HG03520 (cell line): ENCODE measurements around the gene DPYSL4.
"Not testable (repeated sequence)": the region's sequence is repeated elsewhere in the genome, so short reads cannot be mapped to it uniquely, and the experiment has no call there.

Experiments
- ATAC-seq: cut with Tn5 transposase; IDR thresholded peaks from one replicate; pipeline ENCODE4 v1.9.1; 2021; ENCODE audit warnings: mild to moderate bottlenecking, moderate library complexity; ENCODE audit not compliant: unreplicated experiment

Gene DPYSL4

DNA sequence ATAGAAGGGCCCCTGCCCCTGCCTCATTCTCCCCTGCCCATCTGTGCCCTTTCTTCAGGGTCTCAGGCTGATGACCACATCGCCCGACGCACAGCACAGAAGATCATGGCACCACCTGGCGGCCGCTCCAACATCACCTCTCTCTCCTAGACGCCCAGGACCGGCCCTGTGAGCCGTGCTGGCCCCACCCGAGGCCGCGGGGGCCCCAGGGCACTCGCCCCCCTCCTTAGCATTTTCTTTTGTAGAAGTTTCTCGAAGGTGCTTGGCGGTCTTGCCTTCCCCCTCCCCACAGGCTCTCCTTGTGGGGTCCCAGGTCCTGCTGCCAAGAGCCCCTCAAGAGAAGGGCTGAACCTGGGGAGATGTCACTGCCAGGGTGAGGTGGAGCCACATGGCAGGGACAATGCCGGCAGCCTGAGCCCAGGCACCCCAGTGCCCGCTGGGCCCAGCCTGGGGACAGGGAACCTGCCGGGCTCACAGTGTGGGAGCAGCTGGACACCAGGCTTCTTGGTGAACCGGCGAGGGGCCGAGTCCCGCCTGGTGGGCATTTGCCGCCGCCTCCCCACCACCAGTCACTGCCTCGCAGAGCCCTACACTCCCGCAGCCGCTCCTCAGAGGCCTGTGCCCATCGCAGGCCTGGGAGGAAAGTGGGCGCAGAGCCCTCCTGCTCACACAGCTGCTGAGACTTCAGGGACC is 18.2 kb downstream of the DPYSL4 start:
- no peak for ATAC-seq

DNA sequence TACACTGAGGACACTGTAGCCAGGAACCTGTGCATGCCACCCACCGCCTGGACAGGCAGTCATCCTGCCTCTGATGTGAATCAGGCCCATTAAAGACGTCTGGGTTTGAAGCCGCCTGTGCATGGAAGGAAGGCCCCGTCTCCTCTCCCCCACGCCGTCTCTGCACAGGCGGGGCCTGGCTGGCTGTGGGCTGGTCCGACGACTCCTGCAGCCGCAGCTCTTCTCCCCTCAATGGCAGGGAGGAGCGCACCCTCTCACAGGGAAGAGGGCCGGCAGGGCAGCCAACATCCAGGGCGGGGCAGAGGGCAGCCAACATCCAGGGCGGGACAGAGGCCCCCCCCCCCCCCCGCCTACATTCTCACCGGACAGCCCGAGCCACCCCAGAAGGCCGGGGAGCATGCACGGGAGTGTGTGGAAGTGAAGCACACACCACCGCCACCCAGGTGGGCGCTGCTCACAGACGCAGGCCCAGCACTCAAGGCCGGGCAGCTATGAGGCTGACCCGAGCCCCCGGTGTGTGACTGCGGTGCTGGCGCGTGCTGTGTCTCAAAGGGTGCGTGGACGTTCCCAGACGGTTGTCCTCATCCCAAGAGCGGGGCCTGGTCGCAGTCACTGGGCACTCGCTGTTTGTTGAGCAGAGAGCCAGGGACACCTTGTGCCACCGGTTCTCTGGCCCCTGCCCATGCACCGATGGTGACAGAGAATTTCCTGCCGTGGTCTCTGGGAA is 19.1 kb downstream of the DPYSL4 start:
- no peak for ATAC-seq

DNA sequence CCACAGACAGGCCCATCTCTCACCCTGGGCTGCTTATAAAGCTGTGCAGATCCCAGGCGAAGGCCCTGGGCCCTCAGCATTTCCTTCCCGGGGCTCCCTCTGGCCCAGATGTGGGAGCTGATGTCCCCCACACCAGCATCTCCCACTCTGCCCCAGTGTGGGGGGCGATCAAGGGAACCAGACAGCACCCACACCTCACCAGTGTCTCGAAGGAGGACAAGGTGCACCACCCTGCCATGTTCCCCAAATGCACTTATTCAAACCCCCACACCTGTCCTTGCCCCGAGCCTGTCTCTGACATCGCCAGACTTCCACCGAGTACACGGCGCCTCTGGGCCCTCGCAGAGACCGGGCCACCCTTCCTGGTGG is 19.6 kb downstream of the DPYSL4 start:
- ATAC-seq = no peak

DNA sequence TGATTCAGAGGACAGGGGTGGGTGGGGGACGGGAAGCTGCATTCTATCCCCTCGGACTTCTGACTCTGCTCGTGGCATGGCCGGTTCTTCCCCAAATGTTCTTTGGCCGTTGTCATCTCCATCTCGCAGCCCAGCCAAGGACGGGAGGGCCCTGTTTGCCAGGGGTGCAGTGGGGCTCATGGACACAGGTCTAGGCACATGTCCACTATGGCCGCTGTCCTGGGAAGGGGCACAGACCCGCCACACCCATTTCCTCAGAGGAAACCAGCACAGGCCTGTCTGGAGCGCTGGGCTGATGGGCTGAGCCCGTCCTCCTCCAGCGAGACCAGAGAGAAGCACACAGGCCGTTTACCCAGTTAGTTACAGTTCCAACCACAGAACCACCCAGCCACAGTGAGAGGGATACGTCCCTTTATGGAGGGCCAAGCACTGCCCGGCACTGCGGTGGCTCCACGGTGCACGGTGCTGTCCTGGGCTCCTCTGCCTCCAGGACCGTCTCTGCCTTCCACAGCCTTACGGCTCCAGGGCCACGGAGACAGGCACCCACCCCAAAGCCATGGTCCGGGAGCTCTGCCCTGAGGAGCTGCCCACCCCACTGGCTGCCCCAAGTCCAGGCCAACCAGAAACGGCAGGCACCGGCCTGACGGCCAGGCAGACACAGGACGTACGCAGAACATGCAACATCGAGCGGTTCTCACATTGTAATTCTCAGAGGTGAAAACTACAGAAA is 20.2 kb downstream of the DPYSL4 start:
- no peak for ATAC-seq

DNA sequence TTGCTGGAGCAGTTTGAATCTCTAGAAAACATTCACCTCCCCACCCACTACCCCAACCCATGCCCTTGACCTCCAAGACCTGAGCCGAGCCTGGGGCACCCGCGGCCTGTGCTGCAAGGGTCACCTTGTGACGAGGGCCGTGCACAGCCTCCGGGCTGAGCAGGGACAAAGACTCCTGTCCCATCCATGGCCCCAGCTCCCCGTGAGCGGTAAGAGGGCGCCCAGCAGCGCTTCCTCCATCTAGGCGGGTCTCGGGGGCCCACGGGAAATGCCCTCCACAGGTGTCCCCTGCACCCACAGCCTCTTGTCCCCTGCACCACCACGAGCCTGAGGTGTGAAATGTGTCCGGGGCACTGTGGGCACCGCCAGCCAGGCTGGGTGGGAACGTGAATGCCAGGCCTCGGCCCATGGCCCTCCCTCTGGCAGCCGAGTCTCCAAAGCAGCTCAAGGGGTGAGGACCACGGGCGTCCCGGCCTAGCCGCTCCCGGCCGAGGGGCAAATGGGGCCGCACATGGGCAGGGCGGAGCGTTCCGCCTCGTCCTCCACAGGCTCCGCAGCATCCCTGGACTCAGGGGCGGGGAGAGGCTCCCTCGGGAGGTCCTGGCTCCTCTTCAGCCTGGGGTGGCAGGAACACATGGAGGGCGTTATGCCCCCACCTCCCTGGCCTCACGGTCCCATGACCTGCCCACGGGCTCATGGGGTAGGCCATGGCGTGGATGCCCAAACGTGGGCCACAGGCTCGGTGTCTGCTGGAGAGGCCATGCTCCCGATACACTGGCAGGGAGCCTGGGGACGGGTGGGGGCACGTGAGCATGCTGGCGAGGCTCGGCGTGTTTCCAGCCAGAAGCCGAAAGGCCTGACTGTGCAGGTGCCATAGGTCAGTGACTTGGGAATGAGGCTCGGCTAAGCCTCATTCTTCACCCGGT is 21.1 kb downstream of the DPYSL4 start:
- no peak for ATAC-seq

DNA sequence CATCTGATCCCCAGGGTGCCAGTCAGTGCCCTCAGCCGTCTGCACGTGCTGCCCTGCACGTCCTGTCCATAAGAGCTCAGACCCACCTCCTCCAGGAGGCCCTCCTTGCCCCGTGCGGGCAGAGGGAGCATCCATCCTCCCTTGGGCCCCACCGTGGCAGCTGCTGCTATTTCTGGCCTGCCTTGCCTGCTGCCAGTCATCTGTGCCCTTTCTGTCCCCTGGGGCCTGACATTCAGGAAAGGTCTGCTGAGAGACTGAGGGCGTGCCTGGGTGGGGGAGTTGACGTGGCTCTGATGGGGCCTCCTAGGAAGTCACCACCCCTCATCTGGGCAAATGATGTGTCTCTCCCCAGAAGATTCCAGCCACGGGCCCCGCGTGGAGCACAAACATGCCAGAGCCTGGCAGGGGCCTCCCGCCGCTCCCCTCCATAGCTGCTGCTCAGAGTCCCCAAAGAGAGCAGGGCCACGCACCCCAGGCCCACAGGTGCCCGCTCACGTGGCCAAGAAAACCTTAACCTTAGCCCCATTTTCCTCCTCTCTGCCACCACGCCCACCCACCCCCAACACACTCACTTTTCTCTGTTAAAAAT is 21.8 kb downstream of the DPYSL4 start:
- ATAC-seq = no peak

DNA sequence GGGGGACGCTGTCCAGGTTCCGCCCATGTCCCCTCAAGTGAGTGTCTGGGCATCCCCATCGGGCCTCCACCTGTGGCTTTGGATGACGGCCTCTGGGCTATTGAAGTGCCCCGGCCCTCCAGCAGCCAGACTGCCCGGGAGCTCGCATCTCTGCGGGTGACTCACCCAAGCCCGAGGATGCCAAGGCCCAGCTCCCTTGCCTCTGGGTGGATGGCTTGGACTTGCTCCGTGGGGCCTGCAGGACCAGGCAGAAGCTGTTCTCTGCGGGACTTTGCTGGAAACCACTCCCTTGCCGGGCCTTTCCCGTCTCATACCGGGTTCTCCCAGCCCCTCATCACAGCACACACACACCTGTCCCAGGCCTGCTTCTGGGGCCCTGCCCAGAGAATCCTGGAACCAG is 22.4 kb downstream of the DPYSL4 start:
- ATAC-seq = no peak

DNA sequence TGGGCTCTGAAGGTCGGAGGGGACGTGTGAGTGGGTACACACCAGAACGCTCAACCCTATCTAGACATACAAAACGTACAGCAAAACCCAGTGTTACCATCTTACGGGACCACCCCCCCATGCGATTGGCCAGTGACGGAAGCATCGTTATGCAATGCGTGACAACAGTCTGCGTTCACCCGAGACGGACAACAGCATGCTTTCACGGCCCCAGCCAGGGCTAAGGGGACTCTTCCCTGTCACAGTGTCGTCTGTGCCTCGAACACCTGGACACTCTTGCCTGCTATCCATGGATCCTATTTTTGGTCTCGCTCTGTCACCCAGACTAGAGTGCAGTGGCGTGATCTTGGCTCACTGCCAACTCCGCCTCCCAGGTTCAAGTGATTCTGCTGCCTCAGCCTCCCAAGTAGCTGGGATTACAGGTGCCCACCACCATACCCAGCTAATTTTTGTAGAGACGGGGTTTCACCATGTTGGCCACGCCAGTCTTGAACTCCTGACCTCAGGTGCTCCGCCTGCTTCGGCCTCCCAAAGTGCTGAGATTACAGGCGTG is 23.3 kb downstream of the DPYSL4 start:
- ATAC-seq = no peak

DNA sequence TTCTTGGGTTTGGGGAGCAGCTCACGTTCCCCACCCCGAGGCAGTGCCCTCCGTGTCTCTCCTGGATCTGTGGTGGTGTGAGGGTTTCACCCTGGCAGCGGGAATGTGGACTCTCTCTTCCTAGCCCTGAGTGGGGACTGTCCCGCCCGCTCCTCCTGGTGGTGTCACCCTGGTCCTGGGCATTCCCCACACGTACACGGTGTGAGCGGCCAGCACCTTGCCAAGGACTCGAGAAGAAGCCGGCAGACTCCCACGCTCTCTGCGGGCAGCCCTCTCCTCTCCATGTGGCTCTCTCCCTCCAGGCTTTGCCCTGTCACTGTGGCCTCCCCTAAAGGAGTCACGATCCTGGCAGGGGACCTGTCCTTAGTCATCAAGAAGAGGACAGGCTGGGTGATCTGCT is 24.0 kb downstream of the DPYSL4 start:
- ATAC-seq = no peak

DNA sequence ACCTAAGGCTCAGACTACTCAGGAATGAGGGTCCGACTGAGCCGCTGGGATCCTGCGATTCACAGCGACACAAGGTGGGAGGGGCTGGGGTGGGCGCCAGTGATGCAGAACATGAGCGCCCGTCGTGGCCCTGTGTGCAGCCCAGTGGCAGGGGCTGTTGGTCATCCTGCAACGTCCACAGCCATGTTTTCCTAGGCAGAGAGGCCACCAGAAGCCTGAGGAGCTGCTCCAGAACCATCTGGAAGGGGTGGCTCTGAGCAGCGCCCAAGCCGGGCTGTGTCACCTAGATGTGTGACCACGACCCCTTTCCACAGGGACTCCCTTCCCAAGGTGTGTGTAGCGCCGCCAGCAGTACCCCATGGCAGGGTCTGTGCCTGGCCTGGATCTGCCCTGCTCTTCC is 24.5 kb downstream of the DPYSL4 start:
- no peak for ATAC-seq

DNA sequence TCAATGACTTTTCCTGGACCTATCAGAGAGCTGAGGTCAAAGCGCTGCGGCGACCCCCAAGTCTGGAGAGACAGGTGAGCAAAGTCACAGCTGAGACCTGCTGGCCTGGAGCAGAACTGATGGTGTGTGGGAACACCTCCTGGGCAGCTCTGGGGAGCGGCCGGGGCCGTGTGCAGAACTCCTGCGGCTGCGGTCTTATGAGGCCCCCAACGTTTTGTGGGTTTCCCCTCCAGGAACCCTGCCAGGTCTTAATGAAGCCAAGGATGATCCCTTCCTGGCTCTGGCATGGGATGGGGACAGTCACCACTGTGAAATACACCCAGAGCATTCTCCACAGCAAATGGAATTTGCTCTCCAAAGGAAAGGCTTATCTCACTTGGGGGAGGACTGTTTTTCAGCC is 26.1 kb downstream of the DPYSL4 start:
- ATAC-seq = no peak

DNA sequence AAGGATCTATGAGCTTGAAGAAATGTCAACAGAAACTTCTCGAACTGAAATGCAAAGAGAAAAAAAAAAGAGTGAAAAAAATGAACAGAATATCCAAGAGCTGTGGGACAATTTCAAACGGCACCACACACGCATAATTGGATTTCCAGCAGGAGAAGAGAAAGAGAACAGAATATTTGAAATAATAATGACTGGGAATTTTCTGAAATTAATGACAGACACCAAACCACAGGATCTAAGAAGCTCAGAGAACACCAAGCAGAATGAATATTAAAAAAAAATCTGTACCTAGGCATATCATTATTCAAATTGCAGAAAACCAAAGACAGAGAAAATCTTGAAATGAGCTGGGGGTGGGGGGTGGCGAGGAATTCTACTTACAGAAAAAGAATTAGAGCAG is 27.2 kb downstream of the DPYSL4 start:
- ATAC-seq = no peak

DNA sequence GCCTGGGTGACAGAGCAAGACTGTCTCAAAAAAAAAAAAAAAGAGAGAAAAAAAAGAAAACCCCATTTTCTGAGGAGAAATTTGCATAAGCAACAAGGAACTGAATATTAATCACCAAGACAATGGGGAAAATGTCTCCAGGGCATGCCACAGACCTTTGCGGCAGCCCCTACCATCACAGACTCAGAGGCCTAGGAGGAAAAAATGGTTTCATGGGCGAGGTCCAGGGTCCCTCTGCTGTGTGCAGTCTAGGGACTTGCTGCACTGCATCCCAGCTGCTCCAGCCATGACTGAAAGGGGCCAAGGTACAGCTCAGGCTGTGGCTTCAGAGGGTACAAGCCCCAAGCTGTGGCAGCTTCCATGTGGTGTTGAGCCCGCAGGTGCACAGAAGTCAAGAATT is 29.7 kb downstream of the DPYSL4 start:
- not testable (repeated sequence) for ATAC-seq

DNA sequence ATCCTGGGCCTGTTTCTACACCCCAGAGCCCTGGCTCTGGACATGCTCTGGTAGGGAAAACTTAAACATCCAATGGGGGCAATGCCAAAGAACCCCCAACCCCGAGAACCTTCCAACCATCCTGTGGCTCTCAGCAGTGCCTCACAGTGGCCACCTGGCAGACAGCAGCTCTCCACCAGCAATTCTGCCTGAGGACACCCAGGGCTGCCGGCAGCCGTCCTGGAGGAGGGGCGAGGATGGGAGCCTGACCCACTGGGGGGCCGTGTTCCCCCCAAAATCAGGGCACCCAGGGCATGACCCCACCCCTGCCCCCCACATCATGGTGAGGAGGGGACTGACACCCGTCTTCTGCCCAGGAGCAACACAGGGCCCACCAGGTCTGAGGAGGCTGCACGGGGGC is 32.7 kb downstream of the DPYSL4 start:
- no peak for ATAC-seq

DNA sequence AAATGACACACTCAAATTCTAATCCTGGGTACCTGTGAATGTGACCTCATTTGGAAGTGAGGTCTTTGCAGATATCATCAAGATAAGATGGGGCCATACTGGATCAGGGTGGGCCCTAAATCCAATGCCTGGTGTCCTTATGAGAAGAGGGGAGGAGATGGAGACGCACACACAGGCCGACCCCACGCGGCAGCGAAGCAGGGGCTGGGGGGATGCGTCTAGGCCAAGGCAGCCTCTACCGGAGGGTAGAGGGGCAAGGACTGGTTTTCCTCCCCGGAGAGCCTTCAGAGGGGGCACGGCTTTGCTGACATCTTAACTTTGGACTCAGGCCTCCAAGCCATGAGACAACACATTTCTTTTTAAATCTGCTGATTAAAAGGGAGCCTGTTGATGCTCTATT is 33.3 kb downstream of the DPYSL4 start:
- no peak for ATAC-seq

DNA sequence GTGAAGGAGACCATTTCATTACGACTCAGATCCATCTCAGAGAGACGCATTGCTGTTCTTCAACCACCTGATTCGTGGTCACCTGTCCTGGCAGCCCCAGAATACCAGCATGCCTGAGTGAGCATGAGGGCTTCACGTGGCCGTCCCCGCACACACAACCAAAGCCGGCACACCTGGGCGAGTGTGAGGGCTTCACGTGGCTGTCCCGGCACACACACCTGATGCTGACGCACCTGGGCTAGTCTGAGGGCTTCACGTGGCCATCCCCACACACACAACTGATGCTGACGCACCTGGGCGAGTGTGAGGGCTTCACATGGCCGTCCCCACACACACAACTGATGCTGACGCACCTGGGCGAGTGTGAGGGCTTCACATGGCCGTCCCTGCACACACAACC is 34.2 kb downstream of the DPYSL4 start:
- ATAC-seq = not testable (repeated sequence)

DNA sequence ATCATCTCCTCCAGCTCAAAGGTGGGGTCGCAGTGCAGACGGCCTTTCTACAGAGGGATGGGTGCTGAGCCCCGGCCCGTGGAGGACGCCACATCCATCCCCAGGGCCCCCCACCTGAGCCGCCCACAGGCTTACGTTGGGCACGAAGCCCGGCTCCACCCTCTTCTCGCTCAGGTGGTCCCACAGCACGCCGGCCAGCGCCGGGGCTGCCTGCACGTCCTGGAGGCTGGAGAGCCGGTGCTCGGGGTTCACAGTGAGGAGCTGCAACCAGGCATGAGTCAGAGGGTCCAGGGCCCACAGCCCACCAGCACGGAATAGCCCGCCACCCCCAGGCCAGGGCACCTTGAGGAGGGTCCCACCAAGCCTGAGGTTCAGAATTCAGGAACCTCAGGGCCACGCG is 36.0 kb downstream of the DPYSL4 start:
- no peak for ATAC-seq

DNA sequence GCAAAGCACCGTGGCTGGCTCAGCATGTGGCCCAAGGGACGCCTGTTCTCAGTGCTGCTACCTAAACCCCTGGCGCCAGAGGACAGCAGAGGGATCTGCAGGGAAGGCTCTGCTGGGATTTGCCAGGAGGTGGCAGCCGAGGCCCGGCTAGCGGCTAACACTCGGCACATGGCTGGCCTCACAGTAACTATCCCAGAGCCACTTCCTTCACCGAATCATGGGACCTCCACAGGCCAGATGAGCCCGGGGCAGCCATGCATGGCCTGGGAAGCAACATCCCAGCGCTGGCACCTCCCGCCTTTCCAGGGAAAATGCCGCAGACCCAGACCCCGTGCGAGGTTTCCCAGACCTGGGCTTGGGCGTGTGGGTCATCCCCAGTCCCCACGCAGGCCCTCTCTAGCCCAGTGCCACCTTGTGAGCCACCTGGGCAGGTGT is 36.4 kb downstream of the DPYSL4 start:
- ATAC-seq = no peak

DNA sequence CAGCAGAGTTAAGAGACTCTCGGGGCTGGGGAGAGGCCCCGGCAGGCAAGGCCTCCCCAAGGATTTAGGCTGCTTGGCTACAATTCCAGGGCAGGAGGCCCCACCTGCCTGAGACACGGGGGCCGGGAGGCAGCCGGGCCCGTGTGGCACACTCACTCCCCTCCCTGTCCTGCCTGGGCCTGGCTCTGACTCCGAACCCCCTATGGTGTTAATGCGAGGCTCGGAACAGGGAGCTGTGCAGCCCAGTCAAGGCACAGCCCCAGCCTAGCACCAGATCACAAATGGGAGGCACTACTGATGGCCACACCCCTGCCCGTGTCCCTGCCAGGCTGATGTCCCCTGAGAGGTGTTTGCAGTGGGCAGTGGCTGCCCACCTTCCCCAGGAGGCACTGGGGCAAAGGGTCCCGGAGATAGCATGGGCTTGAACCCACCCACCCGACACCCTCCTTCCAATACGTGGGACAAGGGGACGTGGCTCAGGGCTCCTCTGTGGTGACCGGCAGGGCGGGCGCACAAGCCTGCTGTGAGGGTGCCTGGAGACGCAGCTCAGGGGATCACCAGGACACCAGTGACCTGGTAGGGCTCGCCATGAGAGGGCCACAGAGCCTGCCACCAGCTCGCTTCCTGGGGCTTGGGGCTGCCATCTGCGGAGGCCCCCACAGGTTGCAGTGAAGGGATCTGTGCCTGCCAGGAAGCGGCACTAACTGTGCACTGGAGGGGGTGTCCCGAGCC is 37.0 kb downstream of the DPYSL4 start:
- no peak for ATAC-seq
